ENCODE measurements around the gene PPP2R3A.
"Not testable (repeated sequence)": the region's sequence is repeated elsewhere in the genome, so short reads cannot be mapped to it uniquely, and the experiment has no call there.

Gene PPP2R3A

DNA sequence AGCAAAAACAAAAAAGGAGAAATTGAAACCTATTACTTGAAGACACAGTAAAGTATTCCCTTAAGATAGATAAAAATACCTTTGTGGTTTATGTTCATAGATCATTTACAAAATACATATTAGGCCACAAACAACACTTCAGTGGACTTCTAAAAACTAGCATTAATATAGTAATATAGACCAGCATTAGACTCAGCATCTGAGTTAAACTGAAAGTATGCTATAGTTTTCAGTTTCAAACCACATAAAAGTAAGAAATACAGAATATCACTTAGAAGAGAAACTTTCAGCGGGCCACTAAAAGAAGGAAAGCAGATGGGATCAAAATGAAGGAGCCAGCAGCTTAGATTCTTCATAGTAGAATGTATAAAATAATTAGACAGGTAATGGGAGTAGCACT lies 144.0 kb downstream of the PPP2R3A start:
- peak; percentile 39 for DNase-seq

DNA sequence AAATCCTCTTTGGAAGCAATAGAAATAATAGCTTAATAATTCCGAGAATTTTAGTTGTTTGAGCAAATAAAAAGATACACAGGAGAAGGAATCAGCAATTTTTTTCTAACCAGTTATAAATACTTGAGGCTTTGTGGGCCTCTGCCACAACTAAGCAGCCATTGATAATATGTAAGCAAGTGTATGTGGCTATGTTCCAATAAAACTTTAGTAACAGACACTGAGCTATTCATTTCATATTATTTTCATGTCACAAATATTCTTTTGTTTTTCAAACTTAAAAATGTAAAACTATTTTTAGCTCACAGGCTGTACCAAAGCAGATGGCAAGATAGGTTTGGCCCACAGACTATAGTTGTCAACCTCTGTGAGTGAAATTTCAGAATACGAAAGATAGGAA lies 145.0 kb downstream of the PPP2R3A start:
- DNase-seq = no peak

GRCh38 chr3:136114421-136114820 lies 148.9 kb downstream of the PPP2R3A start:
- no peak for DNase-seq

- DNase-seq = not testable (repeated sequence)
Observed at GRCh38 chr3:136119332-136119731, 153.8 kb downstream of the PPP2R3A start.

- DNase-seq = not testable (repeated sequence)
Observed at GRCh38 chr3:136119783-136120182, 154.3 kb downstream of the PPP2R3A start.

DNA sequence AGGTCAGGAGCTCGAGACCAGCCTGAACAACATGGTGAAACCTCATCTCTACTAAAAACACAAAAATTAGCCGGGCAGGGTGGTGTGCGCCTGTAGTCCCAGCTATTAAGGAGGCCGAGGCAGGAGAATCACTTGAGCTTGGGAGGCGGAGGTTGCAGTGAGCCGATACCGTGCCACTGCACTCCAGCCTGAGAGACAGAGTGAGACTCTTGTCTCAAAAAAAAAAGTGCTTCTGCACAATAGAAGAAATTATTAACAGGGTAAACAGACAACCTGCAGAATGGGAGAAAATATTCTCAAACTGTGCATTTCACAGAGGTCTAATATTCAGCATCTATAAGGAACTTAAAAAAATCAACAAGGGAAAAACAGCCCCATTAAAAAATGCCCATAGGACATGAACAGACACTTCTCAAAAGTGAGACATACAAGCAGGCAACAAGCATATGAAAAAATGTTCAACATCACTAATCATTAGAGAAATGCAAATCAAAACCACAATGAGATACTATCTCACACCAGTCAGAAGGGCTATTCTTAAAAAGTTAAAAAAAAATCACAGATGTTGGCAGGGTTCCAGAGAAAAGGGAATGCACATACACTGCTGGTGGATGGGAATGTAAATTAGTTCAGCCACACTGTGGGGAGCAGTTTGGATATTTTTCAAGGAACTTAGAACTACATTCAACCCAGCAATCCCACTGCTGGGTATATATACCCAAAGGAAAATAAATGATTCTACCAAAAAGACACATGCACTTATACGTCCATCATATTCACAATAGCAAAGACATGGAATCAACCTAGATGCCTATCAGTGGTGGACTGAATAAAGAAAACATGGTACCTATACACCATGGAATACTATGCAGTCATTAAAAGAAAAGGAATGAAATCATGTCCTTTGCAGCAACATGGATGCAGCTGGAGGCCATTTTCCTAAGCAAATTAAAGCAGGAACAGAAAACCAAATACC lies 155.1 kb downstream of the PPP2R3A start:
- no peak for DNase-seq

DNA sequence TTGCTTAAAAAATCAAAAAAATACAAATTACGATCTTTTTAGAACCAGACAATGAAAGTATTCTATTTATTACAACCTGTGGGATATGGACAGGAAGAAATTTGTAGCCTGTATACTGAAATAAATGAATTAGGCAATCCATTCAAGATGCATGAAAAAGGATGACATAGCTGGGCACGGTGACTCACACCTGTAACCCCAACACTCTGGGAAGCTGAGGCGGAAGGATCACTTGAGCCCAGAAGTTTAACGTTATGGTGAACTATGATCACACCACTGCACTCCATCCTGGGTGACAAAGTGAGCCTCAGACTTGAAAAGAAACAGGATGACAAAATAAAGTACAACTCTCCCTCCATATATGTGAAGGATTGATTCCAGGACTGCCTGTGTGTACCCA lies 156.5 kb downstream of the PPP2R3A start:
- no peak for DNase-seq

DNA sequence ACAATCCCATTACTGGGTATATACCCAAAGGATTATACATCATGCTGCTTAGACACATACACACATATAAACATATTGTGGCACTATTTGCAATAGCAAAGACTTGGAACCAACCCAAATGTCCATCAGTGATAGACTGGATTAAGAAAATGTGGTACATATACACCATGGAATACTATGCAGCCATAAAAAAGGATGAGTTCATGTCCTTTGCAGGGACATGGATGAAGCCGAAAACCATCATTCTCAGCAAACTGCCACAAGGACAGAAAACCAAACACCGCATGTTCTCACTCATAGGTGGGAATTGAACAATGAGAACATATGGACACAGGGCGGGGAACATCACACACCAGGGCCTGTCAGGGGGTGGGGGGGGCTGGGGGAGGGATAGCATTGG lies 166.1 kb downstream of the PPP2R3A start:
- not testable (repeated sequence) for DNase-seq

- DNase-seq = no peak
Observed at GRCh38 chr3:136134091-136134490, 168.6 kb downstream of the PPP2R3A start.

DNA sequence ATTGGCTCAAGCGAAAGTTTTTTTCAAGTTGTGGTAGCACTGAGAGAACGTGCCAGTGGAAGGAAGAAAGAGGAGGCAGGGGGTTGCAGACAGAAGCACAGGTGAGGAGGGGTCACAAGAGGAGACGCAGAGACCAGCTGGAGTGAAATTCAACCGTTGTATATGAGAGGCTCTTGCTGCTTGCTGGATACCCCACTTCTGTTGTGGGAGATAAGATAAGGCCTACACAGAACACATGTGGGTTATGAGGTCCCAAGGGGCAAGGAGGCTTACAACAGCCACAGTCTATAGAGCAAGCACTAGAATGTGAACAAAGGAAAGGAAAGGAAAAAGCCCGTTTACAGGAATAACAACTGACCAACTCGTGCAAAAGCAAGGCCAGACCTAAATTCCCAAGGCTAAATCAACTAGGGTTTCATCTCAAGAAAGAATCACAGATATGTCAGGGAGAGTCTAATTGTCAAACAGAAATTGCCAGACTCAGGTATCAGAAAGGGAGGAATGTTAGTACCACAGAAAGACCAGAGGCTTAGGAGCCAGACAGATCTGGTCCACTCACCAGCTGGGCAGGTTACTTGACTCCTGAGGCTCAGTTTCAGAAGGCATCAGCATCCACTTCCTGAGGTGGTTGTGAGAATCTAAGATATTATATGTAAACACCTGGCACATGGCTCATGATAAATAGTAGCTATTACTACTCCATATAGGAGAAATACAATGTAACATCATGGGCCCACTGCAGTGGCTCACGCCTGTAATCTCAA lies 169.7 kb downstream of the PPP2R3A start:
- no peak for DNase-seq

GRCh38 chr3:136136454-136136853 lies 170.9 kb downstream of the PPP2R3A start:
- DNase-seq = no peak

GRCh38 chr3:136141291-136141785 lies 175.8 kb downstream of the PPP2R3A start:
- no peak for DNase-seq

DNA sequence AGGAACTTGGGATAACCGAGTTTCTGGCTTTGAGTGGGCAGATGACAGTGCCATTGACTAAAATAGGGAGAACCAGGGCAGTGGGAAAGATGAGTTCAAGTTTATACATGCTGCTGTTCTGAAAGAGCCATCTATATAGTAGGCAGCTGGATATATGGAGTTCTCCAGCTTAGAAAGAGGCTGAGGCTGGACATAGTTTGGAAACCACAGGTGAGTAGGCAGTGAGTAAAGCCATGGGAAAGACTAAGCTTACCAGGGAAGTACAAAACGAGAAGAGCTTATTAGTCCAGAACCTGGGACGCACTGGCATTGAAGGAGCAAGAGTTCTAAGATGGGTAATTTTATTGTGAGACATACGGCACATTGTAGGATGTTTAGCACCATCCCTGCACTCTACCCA lies 176.4 kb downstream of the PPP2R3A start:
- no peak for DNase-seq

GRCh38 chr3:136142592-136142991 lies 177.1 kb downstream of the PPP2R3A start:
- peak; percentile 45 for DNase-seq

GRCh38 chr3:136144397-136144796 lies 178.9 kb downstream of the PPP2R3A start:
- DNase-seq = not testable (repeated sequence)

DNA sequence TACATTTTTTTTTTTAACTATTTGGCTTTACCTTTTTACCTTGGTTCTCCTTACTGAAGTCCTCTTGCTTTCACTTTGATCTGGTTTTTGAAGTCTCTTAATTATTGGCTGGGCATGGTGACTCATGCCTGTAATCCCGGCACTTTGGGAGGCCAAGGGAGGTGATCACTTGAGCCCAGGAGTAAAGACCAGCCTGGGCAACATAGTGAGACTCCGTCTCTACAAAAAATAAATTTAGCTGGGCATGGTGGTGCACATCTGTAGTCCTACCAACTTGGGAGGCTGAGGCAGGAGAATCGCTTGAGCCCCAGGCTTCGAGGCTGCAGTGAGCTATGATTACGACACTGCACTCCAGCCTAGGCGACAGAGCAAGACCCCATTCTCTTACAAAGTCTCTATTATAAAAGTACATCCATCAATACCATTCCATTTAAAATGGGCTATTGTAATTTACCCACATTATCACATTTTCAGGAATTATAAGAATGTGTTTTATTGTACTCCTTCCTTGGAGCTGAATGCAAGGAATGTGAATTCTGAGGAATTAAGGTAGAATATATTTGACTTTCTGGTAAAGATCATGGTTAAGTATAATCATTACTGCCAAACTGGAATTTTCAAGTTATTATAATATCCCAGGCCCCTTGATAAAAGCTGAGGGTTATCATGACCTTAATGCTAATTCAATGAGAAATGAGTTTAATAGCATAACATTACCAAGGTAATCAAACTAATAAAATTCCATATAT lies 181.6 kb downstream of the PPP2R3A start:
- no peak for DNase-seq

DNA sequence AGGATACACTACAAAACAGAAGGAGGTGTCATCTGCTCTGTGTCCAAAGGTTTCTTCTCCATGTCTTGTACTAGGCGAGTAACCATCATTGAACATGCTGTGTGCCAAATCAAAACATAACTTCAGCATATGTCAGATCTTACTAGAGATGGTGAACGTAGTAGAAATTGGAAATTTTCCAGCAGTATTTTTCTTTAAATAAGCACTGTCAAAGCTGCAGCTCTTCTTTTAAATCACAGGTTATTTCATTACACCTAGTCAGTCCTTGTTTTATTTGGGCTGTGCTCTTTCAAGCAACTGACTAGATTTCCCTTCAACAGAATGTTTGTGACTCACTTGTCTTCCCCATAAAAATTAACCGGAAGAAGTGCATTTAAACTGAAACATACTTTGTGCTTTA lies 184.1 kb downstream of the PPP2R3A start:
- peak; percentile 39 for DNase-seq

- no peak for DNase-seq
Observed at GRCh38 chr3:136151219-136151618, 185.7 kb downstream of the PPP2R3A start.

- peak; percentile 29 for DNase-seq
Observed at GRCh38 chr3:136152176-136152843, 186.8 kb downstream of the PPP2R3A start.

- no peak for DNase-seq
Observed at GRCh38 chr3:136152963-136153362, 187.4 kb downstream of the PPP2R3A start.

DNA sequence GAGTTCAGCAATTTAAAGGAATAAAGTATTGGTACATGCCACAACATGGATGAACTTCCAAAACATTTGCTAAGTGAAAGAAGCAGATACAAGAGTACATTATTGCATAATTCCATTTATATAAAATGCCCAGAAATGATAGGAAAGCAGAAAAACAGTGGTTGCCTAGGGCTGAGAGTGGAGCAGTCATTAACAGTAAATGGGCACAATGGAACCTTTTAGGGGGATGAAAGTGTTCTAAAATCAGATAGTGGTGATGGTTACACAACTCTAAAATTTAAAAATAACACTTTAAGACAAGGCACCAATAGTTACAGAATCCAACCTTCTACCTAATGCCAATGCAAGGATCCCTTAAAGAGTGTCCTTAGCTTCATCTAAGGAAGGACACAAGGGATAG lies 196.0 kb downstream of the PPP2R3A start:
- DNase-seq = no peak

DNA sequence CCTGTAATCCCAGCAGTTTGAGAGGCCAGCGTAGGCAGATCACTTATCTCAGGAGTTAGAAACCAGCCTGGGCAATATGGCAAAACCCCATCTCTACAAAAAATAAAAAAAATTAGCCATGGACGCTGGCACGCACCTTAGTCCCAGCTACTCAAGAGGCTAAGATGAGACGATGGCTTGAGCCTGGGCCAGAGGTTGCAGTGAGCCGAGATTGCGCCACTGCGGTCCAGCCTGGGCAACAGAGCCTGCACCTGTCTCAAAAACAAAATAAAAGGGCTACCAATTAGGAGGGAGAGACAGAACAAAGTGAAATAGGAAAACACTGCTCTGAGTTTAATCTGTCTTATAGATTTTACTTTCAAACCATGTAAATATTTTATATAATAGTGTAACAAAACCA lies 196.8 kb downstream of the PPP2R3A start:
- DNase-seq = no peak

Measured in activated CD4-positive, alpha-beta T cell treated with anti-CD3 and anti-CD28 coated beads, Interleukin-2, Interleukin-6, amounts not matched to agents 100 ng/mL and 50 ng/mL, durations not matched to agents 16 hours and 8 hours (primary cell).